ENCODE results near the gene MAGED2. TPM values are rescaled to one million over a fixed set of nuclear protein-coding genes. Genes with fewer than 3 reads are reported as not detected.

MAGED2 gene, protein sequence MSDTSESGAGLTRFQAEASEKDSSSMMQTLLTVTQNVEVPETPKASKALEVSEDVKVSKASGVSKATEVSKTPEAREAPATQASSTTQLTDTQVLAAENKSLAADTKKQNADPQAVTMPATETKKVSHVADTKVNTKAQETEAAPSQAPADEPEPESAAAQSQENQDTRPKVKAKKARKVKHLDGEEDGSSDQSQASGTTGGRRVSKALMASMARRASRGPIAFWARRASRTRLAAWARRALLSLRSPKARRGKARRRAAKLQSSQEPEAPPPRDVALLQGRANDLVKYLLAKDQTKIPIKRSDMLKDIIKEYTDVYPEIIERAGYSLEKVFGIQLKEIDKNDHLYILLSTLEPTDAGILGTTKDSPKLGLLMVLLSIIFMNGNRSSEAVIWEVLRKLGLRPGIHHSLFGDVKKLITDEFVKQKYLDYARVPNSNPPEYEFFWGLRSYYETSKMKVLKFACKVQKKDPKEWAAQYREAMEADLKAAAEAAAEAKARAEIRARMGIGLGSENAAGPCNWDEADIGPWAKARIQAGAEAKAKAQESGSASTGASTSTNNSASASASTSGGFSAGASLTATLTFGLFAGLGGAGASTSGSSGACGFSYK
- total RNA-seq, result 253 and 341 TPM in 2 replicates

DNA sequence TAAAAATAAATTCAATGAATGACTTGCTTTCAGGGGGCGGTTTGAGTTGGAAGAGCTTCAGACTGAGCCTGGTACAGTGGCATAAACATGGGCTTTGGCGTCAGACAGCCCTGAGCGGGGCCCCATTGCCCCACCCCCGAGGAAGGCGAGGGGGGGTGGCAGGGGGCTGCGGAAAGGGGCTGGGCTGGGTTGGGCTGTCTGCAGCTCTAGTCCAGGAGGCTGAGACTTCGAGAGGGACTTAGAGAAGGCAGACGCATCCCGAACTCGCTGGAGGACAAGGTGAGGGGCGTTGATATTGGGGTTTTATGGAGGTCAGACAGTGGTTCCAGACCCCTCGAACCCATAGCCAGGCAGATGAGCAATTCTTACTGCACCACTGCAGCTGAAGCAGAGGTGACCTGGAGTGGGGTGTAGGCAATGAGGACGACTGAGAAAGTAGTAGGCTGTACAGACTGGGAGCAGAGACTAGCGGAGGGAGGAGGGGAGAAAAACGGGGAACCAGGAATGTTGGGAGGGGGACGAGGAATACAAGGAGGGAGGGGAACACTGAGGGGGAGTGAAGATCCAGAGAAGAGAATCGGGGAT lies at the start of gene MAGED2:
Gene MAGED2, plus strand, starts transcription at position 222 of the 585 bp plus-strand sequence. CDS start 1,587 bp downstream, outside the sequence.

GRCh38 chrX:54798137-54798536 lies 9.4 kb upstream of the MAGED2 start, which contains the start of gene ITIH6:
Gene ITIH6 (minus strand): TSS chrX:54798255. CDS start chrX:54798210, 45 bp downstream.

Other genes with a start within 250 kb of the MAGED2 start
- gene ITIH6, start 9.5 kb upstream of the MAGED2 start, total RNA-seq, result not detected in 2 replicates
- 5.9 and 11.0 TPM in 2 replicates for gene TRO, start 113.1 kb downstream of the MAGED2 start, total RNA-seq
- under 0.01 TPM in 1 of 2 replicates, not detected in the other for gene PFKFB1, start 186.4 kb downstream of the MAGED2 start, total RNA-seq
- 7.6 and 9.7 TPM in 2 replicates for gene APEX2, start 192.6 kb downstream of the MAGED2 start, total RNA-seq
- gene ALAS2, start 223.2 kb downstream of the MAGED2 start, total RNA-seq, result not detected in 2 replicates